HepG2 (cell line): ENCODE measurements around the gene EMP2. TPM values are rescaled to one million over a fixed set of nuclear protein-coding genes. Genes with fewer than 3 reads are reported as not detected.
A peak's percentile ranks its signal among the peaks of the same experiment; 100 is the strongest.
"Not testable (repeated sequence)": the region's sequence is repeated elsewhere in the genome, so short reads cannot be mapped to it uniquely, and the experiment has no call there.

Source experiments
- ATAC-seq: fragments of 200-7000 bp; cut with Tn5 transposase; 3 replicates; pipeline ENCODE4 v1.9.1; 2020; ENCODE audit warnings: mild to moderate bottlenecking, moderate library complexity
- BruUV-seq: library from RNA; stranded (reverse); fragments of 400-500 nt; replicated peaks from 2 replicates; lab custom pipeline; 2021; lab: Mats Ljungman, UMichigan
- CTCF ChIA-PET: fragments of 300-600 bp; formaldehyde crosslinking; extraction: SDS; loops from one replicate; lab custom pipeline; 2021; ENCODE audit warnings: low total read pairs, inconsistent platforms, low intra/inter-chr PET ratio; lab: Yijun Ruan, JAX
- POLR2A ChIA-PET: fragments of 350-600 bp; sonication (Branson Sonifier 250); formaldehyde crosslinking; loops from one replicate; lab custom pipeline; 2020; ENCODE audit warnings: antibody characterized with exemption, inconsistent platforms; lab: Yijun Ruan, JAX
- DNase-seq: peaks from one replicate; pipeline ENCODE4 v3.0.0-alpha.2; 2015; ENCODE audit warnings: low spot score
- FAIRE-seq: peaks from 3 replicates; lab custom pipeline; 2011; peaks lifted over from hg19 to GRCh38; lab: Jason Lieb, UNC
- H2AFZ ChIP-seq: one replicate; pipeline ENCODE4 v1.6.1; 2011; ENCODE audit warnings: low read length, inconsistent platforms
- H3K27ac ChIP-seq: fragments of 300-600 bp; 3 replicates; pipeline ENCODE4 v1.8.0; 2011; ENCODE audit warnings: mixed run types, mild to moderate bottlenecking, mixed read lengths, low read length, inconsistent platforms; ENCODE audit not compliant: insufficient read depth; ENCODE audit errors: extremely low read length
- H3K27me3 ChIP-seq, 2 experiments: fragments of 200-600 bp in 1 of 2; 2 replicates in 1 of 2; 3 replicates in 1 of 2; pipeline versions ENCODE4 v1.6.0 to v1.8.0; 2011; ENCODE audit warnings: low read length in 2 of 2, mild to moderate bottlenecking in 2 of 2, moderate library complexity in 2 of 2, inconsistent platforms in 1 of 2; ENCODE audit not compliant: insufficient read depth in 2 of 2, control insufficient read depth in 1 of 2
- H3K36me3 ChIP-seq, 2 experiments: fragments of 200-600 bp in 1 of 2; replicated peaks in 1 of 2; 2 replicates in 1 of 2; 3 replicates in 1 of 2; pipeline versions ENCODE4 v1.5.1 to v1.8.0; 2011; ENCODE audit warnings: low read length in 2 of 2, inconsistent platforms in 1 of 2; ENCODE audit not compliant: insufficient read depth in 2 of 2, control insufficient read depth in 1 of 2
- H3K4me1 ChIP-seq: 2 replicates; pipeline ENCODE4 v1.5.1; 2012; ENCODE audit warnings: low read length, inconsistent platforms; ENCODE audit not compliant: insufficient read depth
- H3K4me2 ChIP-seq: 2 replicates; pipeline ENCODE4 v1.6.0; 2011; ENCODE audit warnings: low read depth, low read length, inconsistent platforms
- H3K4me3 ChIP-seq, 3 experiments: fragments of 200-600 bp in 1 of 3; sonication (generic), shearing (Covaris generic) in 1 of 3; replicated peaks in 1 of 3; 2 replicates each; pipeline ENCODE4 v1.5.1; 2011 to 2016; ENCODE audit warnings: low read length in 3 of 3, inconsistent platforms in 2 of 3, low read depth in 2 of 3, mild to moderate bottlenecking in 2 of 3, control low read depth in 1 of 3, mixed read lengths in 1 of 3; ENCODE audit not compliant: insufficient read depth in 1 of 3
- H3K79me2 ChIP-seq: one replicate; pipeline ENCODE4 v1.6.1; 2011; ENCODE audit warnings: low read length, inconsistent platforms; ENCODE audit not compliant: insufficient read depth
- H3K9ac ChIP-seq: 2 replicates; pipeline ENCODE4 v1.6.0; 2011; ENCODE audit warnings: mild to moderate bottlenecking, low read depth, low read length, inconsistent platforms; ENCODE audit not compliant: insufficient read depth
- H3K9me3 ChIP-seq: 2 replicates; pipeline ENCODE4 v1.5.1; 2012; ENCODE audit warnings: mild to moderate bottlenecking, low read length
- H4K20me1 ChIP-seq: 2 replicates; pipeline ENCODE4 v1.6.0; 2011; ENCODE audit warnings: inconsistent platforms, mild to moderate bottlenecking, low read length, moderate library complexity; ENCODE audit not compliant: insufficient read depth
- NFIB ChIP-seq: sonication (generic); formaldehyde crosslinking; IDR thresholded peaks from 2 replicates; pipeline ENCODE4 v1.9.0; 2021; ENCODE audit warnings: missing genetic modification reagents, mild to moderate bottlenecking, borderline replicate concordance
- RARA ChIP-seq: IDR thresholded peaks from 2 replicates; pipeline ENCODE4 v1.6.1; 2016; ENCODE audit warnings: missing genetic modification reagents, missing compliant biosample characterization
- RBM22 ChIP-seq: fragments of 200-400 bp; formaldehyde crosslinking; optimal IDR thresholded peaks from 2 replicates; pipeline ENCODE3; 2017; ENCODE audit warnings: mild to moderate bottlenecking, low read length, moderate library complexity
- TMF1 ChIP-seq: sonication (generic); formaldehyde crosslinking; IDR thresholded peaks from 2 replicates; pipeline ENCODE4 v1.8.1; 2022; ENCODE audit warnings: low read depth, missing genetic modification reagents
- WGBS: methylation state at CpG from one replicate; pipeline ENCODE4 v1.1.6; 2017; ENCODE audit warnings: low lambda C conversion rate; 5-methylcytosine and 5-hydroxymethylcytosine counted together
- in situ Hi-C: cut with HindIII; loops from 2 replicates; pipeline ENCODE4 v1.10.0; 2017; ENCODE audit warnings: low pct_unique_long_range_greater_than_20kb; ENCODE audit not compliant: extremely low pct_ligation_motif_present
- intact Hi-C: fragments of 100-400 bp; cut with micrococcal nuclease; formaldehyde crosslinking; loops from one replicate; pipeline ENCODE4 v1.10.0; 2022; ENCODE audit not compliant: unreplicated experiment
- polyA plus RNA-seq, 8 experiments: library from polyadenylated mRNA; depleted of rRNA in 3 of 8; stranded (reverse) in 7 of 8; unstranded in 1 of 8; fragments of >200 nt; fragmentation: Illumina TruSeq in 4 of 8; extraction: Trizol in 4 of 8; gene quantifications; 2 replicates each; pipeline versions ENCODE4 v1.2.1 to v1.2.3, GENCODE V29; 2011 to 2016; ENCODE audit warnings: low read depth in 4 of 8, missing spikeins in 1 of 8, mixed read lengths in 1 of 8; ENCODE audit not compliant: insufficient read depth in 1 of 8
- total RNA-seq, 5 experiments: library from RNA; depleted of rRNA; stranded (reverse); fragments of >200 nt; fragmentation: Illumina TruSeq; extraction: Trizol; gene quantifications; 2 replicates each; pipeline ENCODE4 v1.2.3, GENCODE V29; 2016; ENCODE audit warnings: low read depth in 1 of 5
- TF ChIP-seq, protein P1 (sequence below): sonication (generic); formaldehyde crosslinking; IDR thresholded peaks from 2 replicates; pipeline ENCODE4 v1.4.0; 2020; ENCODE audit warnings: missing genetic modification reagents
- TF ChIP-seq, protein P2 (sequence below): sonication (generic); formaldehyde crosslinking; IDR thresholded peaks from 2 replicates; pipeline ENCODE4 v1.4.0; 2020; ENCODE audit warnings: mild to moderate bottlenecking, low read depth, missing genetic modification reagents

The EMP2 gene
- total and polyA plus RNA-seq, 2 of the 13 experiments (the other 11 are each of a cell fraction or from before 2014, with no cell fraction given) = 24.6 to 91.2 TPM

DNA sequence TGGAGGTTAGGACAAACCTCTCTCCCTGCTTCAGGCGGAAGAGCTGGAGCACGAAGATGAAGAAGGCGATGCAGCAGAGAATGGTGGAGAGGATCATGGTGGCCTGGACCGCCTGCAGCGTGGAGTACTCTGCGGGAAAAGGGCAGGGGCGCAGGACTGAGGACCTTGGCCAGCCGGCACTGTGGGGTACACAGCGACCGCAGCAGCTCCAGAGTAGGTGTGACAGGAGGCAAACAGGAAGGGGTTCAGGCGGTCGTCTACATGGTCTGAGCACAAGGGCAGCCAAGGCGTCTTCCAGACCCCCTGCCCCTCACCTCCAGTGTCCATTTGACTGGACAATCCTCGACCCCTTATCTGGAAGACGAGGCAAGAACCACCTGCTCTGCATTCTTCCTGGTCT is 42.5 kb downstream of the EMP2 start (continued):
- TF ChIP-seq, protein P1, sequence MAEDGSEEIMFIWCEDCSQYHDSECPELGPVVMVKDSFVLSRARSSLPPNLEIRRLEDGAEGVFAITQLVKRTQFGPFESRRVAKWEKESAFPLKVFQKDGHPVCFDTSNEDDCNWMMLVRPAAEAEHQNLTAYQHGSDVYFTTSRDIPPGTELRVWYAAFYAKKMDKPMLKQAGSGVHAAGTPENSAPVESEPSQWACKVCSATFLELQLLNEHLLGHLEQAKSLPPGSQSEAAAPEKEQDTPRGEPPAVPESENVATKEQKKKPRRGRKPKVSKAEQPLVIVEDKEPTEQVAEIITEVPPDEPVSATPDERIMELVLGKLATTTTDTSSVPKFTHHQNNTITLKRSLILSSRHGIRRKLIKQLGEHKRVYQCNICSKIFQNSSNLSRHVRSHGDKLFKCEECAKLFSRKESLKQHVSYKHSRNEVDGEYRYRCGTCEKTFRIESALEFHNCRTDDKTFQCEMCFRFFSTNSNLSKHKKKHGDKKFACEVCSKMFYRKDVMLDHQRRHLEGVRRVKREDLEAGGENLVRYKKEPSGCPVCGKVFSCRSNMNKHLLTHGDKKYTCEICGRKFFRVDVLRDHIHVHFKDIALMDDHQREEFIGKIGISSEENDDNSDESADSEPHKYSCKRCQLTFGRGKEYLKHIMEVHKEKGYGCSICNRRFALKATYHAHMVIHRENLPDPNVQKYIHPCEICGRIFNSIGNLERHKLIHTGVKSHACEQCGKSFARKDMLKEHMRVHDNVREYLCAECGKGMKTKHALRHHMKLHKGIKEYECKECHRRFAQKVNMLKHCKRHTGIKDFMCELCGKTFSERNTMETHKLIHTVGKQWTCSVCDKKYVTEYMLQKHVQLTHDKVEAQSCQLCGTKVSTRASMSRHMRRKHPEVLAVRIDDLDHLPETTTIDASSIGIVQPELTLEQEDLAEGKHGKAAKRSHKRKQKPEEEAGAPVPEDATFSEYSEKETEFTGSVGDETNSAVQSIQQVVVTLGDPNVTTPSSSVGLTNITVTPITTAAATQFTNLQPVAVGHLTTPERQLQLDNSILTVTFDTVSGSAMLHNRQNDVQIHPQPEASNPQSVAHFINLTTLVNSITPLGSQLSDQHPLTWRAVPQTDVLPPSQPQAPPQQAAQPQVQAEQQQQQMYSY (CRISPR knock-in tag) = no peak
- TF ChIP-seq NFIB (CRISPR knock-in tag) = no peak
- TF ChIP-seq, protein P2, sequence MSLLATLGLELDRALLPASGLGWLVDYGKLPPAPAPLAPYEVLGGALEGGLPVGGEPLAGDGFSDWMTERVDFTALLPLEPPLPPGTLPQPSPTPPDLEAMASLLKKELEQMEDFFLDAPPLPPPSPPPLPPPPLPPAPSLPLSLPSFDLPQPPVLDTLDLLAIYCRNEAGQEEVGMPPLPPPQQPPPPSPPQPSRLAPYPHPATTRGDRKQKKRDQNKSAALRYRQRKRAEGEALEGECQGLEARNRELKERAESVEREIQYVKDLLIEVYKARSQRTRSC (CRISPR knock-in tag) = no peak
- no peak for TF ChIP-seq RBM22

DNA sequence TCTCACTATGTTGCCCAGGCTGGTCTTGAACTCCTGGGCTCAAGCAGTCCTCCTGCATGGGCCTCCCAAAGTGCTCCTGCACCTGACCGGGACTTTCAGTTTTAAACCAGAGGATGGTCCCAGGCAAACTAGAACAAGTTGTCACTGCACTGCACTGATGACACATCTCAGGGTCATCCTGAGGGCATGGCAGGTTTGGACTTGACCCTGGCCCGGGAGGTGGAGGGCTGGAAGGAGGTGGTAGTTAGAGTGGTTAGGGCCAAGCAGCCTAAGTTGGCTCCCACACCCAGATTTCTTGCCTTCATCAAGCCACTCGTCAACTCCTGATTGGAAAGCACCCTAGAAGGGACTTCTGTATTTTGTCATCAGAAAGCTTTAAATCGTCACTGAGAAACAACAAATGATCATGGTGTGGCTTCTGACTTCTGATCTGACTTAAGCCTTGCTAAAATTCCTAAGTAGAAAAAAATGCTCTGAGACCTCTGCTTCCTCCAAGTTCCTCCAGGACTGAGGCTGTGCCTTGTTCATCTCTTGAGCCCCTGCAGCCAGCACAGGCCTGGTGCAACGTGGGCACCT is 43.5 kb downstream of the EMP2 start:
- POLR2A ChIA-PET = no interaction called here
- DNase-seq (no peak), ATAC-seq (no peak), FAIRE-seq (no peak)
- Histone ChIP-seq H2AFZ (no peak overlapping the region), H3K27ac (no peak overlapping the region), H3K4me2 (no peak overlapping the region), H3K79me2 (no peaks in the 10 kb centered on the region), H3K9ac (no peak overlapping the region), H3K36me3 (peaks cover 32 to 74% of the 10 kb centered on the region in 2 experiments), H3K4me3 (no peak overlapping the region), H4K20me1 (no peaks in the 10 kb centered on the region), H3K27me3 (no peaks in the 10 kb centered on the region), H3K4me1 (peaks cover 13% of the 10 kb centered on the region), H3K9me3 (no peaks in the 10 kb centered on the region)
- WGBS = 92% methylated on average over 5 of the region's 5 CpGs
- CTCF ChIA-PET = no interaction called here
- no TSS peak for BruUV-seq
- peak; percentile 43; the same call in 1 of the 2 replicates for TF ChIP-seq RARA (CRISPR knock-in tag)
- TF ChIP-seq TMF1 (CRISPR knock-in tag) = no peak
- in situ Hi-C loops (no loop called here), intact Hi-C loops (no loop called here)

DNA sequence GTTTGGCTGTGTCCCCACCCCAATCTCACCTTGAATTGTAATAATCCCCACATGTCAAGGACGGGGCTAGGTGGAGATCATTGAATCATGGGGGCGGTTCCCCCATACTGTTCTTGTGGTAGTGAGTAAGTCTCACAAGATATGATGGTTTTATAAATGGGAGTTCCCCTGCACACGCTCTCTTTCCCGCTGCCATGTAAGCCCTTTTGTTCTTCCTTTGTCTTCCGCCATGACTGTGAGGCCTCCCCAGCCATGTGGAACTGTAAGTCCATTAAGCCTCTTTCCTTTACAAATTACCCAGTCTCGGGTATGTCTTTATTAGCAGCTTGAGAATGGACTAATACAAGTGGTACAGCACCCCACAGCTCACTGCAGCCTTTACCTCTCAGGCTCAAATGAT is 44.1 kb downstream of the EMP2 start:
- CTCF ChIA-PET, POLR2A ChIA-PET, in situ Hi-C loops, H3K27ac ChIP-seq, ATAC-seq, H2AFZ ChIP-seq, H4K20me1 ChIP-seq, intact Hi-C loops, H3K4me2 ChIP-seq, H3K79me2 ChIP-seq, H3K9ac ChIP-seq, BruUV-seq, H3K4me3 ChIP-seq, H3K9me3 ChIP-seq, H3K27me3 ChIP-seq, DNase-seq, FAIRE-seq: not testable (repeated sequence)
- H3K4me1 ChIP-seq = peaks cover 13% of the 10 kb centered on the region
- peaks cover 31 to 72% of the 10 kb centered on the region in 2 experiments for H3K36me3 ChIP-seq
- WGBS = 97% methylated on average over 6 of the region's 6 CpGs
